CD4-positive, CD25-positive, alpha-beta regulatory T cell (primary cell): ENCODE results near the gene TMEM30A. TPM values are rescaled to one million over a fixed set of nuclear protein-coding genes. Genes with fewer than 3 reads are reported as not detected.
A peak's percentile ranks its signal among the peaks of the same experiment; 100 is the strongest.

Experiments
- ATAC-seq, 2 donors: fragments of 150-1000 bp; cut with Tn5 transposase; one replicate each; pipeline ENCODE4 v1.10.0; 2021; ENCODE audit warnings: low read depth in 2 of 2, moderate number of reproducible peaks in 2 of 2, moderate library complexity in 1 of 2
- DNase-seq, 3 donors: peaks; one replicate each; pipeline versions ENCODE4 v3.0.0 to v3.0.0-alpha.2; 2012 to 2022; ENCODE audit warnings: mixed read lengths in 1 of 3
- H3K27ac ChIP-seq: one replicate; pipeline ENCODE4 v1.7.0; 2013; ENCODE audit warnings: mild to moderate bottlenecking, low read length; ENCODE audit not compliant: insufficient read depth, poor library complexity, severe bottlenecking
- H3K27me3 ChIP-seq: one replicate; pipeline ENCODE4 v1.7.0; 2013; ENCODE audit warnings: low read length; ENCODE audit not compliant: control insufficient read depth, insufficient read depth
- H3K36me3 ChIP-seq: one replicate; pipeline ENCODE4 v1.7.0; 2013; ENCODE audit warnings: mild to moderate bottlenecking, low read length, moderate library complexity; ENCODE audit not compliant: control insufficient read depth, insufficient read depth
- H3K4me1 ChIP-seq: 2 replicates; pipeline ENCODE4 v1.7.0; 2013; ENCODE audit warnings: mild to moderate bottlenecking, low read length; ENCODE audit not compliant: insufficient read depth, control insufficient read depth, poor library complexity, severe bottlenecking
- H3K4me3 ChIP-seq: one replicate; pipeline ENCODE4 v1.7.0; 2013; ENCODE audit warnings: low read depth, mild to moderate bottlenecking, low read length, moderate library complexity
- H3K9me3 ChIP-seq, 2 experiments: 1 replicate in 1 of 2; 2 replicates in 1 of 2; pipeline ENCODE4 v1.7.0; 2013; ENCODE audit warnings: low read length in 2 of 2, mild to moderate bottlenecking in 1 of 2, moderate library complexity in 1 of 2; ENCODE audit not compliant: control insufficient read depth in 2 of 2
- H3K27ac Mint-ChIP-seq, 3 donors: one replicate each; pipeline ENCODE4 v1.8.0; 2020 to 2022; ENCODE audit warnings: mild to moderate bottlenecking in 3 of 3, mixed read lengths in 3 of 3, moderate library complexity in 2 of 3
- H3K27me3 Mint-ChIP-seq: one replicate; pipeline ENCODE4 v1.8.0; 2022; ENCODE audit warnings: mild to moderate bottlenecking, mixed read lengths
- H3K36me3 Mint-ChIP-seq: one replicate; pipeline ENCODE4 v1.8.0; 2020; ENCODE audit warnings: mixed read lengths
- H3K4me1 Mint-ChIP-seq, 4 donors: one replicate each; pipeline ENCODE4 v1.8.0; 2020 to 2022; ENCODE audit warnings: mixed read lengths in 4 of 4, mild to moderate bottlenecking in 1 of 4
- H3K4me3 Mint-ChIP-seq, 4 donors: one replicate each; pipeline ENCODE4 v1.8.0; 2020 to 2022; ENCODE audit warnings: mild to moderate bottlenecking in 4 of 4, mixed read lengths in 4 of 4, moderate library complexity in 3 of 4
- H3K9me3 Mint-ChIP-seq, 7 donors: one replicate each; pipeline ENCODE4 v1.8.0; 2020 to 2022; ENCODE audit warnings: mixed read lengths in 7 of 7, mild to moderate bottlenecking in 3 of 7, moderate library complexity in 2 of 7
- polyA plus RNA-seq, 4 donors: library from polyadenylated mRNA; unstranded; fragments of 300-500 nt; fragmentation: Illumina TruSeq; gene quantifications; one replicate each; pipeline ENCODE4 v1.2.3, GENCODE V29; 2021
- total RNA-seq: library from RNA; stranded (reverse); gene quantifications from one replicate; pipeline ENCODE4 v1.2.3, GENCODE V29; 2022

The TMEM30A gene
- total and polyA plus RNA-seq, 5 donors from 2014 or later, result 32.5 to 45.5 (median 41.2) TPM

DNA sequence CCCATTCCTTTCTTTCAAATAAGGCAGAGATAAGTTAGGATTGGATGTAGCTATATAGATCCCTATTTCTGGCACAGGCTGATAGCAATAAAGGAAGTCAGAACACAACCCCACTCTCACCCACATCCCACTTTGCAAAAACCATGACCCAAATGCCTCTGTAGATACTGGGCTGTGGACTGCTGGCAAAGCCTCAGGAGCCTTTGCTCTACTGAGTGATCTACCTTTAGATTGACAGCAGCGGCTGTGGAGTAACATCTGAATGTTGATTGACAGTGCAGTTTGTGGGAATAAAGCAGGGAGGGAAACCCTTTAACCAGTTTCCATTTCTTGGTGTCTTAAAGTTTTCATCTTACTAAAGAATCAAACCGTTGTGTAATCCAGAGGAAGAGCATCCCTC lies 6.7 kb upstream of the TMEM30A start:
- H3K4me3 Mint-ChIP-seq, result no peak overlapping the region

DNA sequence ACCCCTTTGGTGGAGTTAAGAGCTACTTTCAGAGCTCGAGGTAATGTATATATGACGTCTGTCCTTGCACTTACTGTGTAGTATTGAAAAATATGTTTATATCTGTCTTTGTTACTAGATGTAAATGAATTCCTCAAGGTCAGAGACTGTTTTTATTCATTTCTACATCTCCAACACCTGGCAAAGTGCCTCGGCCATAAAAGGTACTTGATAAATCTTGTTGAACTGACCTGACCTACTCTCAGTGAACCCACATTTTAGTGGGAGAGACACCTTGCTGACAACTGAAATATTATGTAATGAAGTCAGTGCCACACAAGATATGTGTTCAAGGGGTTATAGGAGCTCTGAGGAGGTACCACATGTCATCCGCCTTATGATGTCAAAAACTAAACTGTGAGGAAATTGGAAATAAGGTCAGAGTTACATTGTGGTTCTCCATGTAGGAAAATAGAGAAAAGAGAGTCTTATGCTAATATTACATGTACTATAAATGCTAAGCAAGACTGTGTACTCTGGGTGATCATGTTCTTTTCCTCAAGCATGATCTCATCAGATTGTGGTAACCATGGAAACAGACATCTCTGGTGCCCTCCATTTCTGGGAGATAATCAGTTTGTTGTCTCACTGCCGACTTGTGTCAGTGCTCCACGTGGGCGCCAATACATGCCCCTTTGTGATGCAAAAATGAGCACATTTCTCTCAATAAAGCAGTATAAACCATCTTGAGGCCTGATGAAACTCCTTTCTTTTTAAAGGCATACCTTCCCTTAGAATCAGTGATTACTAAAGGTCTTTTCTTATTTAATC lies 5.7 kb upstream of the TMEM30A start:
- no peaks in the 10 kb centered on the region for H3K36me3 ChIP-seq
- H3K4me1 ChIP-seq, result peaks cover 6% of the 10 kb centered on the region
- Mint-ChIP-seq H3K4me3 (peak overlapping the region in 2 of 4 donors; percentile 9 to 89), H3K27me3 (no peaks in the 10 kb centered on the region), H3K4me1 (peaks cover 6 to 30% (median 19%) of the 10 kb centered on the region in 4 donors), H3K27ac (no peak overlapping the region), H3K36me3 (peaks cover 3% of the 10 kb centered on the region), H3K9me3 (no peaks in the 10 kb centered on the region)
- DNase-seq (no peak), ATAC-seq (no peak)
- H3K27me3 ChIP-seq, result no peaks in the 10 kb centered on the region
- H3K27ac ChIP-seq, result no peak overlapping the region
- no peaks in the 10 kb centered on the region for H3K9me3 ChIP-seq
- no peak overlapping the region for H3K4me3 ChIP-seq

More for the DNA sequence above, 6.7 kb upstream of the TMEM30A start:
- no peaks in the 10 kb centered on the region for H3K36me3 ChIP-seq
- no peak overlapping the region for H3K27ac Mint-ChIP-seq
- H3K4me1 Mint-ChIP-seq, result peaks cover 6 to 28% (median 17%) of the 10 kb centered on the region in 4 donors
- no peaks in the 10 kb centered on the region for H3K27me3 ChIP-seq
- peaks cover 3% of the 10 kb centered on the region for H3K36me3 Mint-ChIP-seq
- no peaks in the 10 kb centered on the region for H3K4me1 ChIP-seq
- no peaks in the 10 kb centered on the region for H3K9me3 ChIP-seq
- no peak for DNase-seq
- H3K9me3 Mint-ChIP-seq, result no peaks in the 10 kb centered on the region
- H3K27me3 Mint-ChIP-seq, result no peaks in the 10 kb centered on the region
- no peak for ATAC-seq
- no peak overlapping the region for H3K4me3 ChIP-seq
- H3K27ac ChIP-seq, result no peak overlapping the region

DNA sequence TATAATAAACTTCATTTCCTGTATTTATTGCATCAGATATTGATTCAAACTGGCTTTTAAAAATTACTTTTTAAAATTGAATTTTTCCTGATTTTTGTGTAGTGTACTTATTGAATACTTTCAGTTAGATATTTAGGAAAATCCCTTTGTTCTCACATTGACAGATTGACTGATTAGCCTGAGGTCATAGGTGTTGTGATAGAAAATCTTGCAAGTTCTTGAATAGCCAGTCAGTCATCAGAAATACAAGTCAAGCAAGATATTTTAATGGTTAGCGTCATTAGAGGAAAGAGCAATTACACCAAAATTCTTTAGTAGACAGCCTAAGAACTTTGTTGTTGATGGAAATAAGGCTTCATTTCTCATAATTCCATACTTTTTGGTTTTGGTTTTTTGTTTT lies 3.4 kb upstream of the TMEM30A start:
- Mint-ChIP-seq H3K36me3 (peaks cover 3% of the 10 kb centered on the region), H3K27ac (peak overlapping the region in 1 of 3 donors; percentile 20), H3K4me1 (peaks cover 6 to 30% (median 19%) of the 10 kb centered on the region in 4 donors), H3K4me3 (no peak overlapping the region), H3K27me3 (no peaks in the 10 kb centered on the region), H3K9me3 (no peaks in the 10 kb centered on the region)
- H3K9me3 ChIP-seq, result no peaks in the 10 kb centered on the region
- no peaks in the 10 kb centered on the region for H3K27me3 ChIP-seq
- peaks cover 18% of the 10 kb centered on the region for H3K4me1 ChIP-seq
- H3K4me3 ChIP-seq, result no peak overlapping the region
- ATAC-seq, result no peak
- no peak overlapping the region for H3K27ac ChIP-seq
- no peak for DNase-seq
- H3K36me3 ChIP-seq, result no peaks in the 10 kb centered on the region

GRCh38 chr6:75287424-75287823 lies 2.8 kb upstream of the TMEM30A start:
- Histone ChIP-seq H3K4me3 (no peak overlapping the region), H3K4me1 (peaks cover 22% of the 10 kb centered on the region), H3K27ac (no peak overlapping the region), H3K9me3 (no peaks in the 10 kb centered on the region), H3K36me3 (no peaks in the 10 kb centered on the region), H3K27me3 (no peaks in the 10 kb centered on the region)
- Mint-ChIP-seq H3K36me3 (peaks cover 3% of the 10 kb centered on the region), H3K27ac (peak overlapping the region in 1 of 3 donors; percentile 20), H3K4me3 (peak overlapping the region in 1 of 4 donors; percentile 71), H3K9me3 (no peaks in the 10 kb centered on the region), H3K4me1 (peaks cover 6 to 35% (median 20%) of the 10 kb centered on the region in 4 donors), H3K27me3 (no peaks in the 10 kb centered on the region)
- ATAC-seq, result no peak
- DNase-seq, result no peak

DNA sequence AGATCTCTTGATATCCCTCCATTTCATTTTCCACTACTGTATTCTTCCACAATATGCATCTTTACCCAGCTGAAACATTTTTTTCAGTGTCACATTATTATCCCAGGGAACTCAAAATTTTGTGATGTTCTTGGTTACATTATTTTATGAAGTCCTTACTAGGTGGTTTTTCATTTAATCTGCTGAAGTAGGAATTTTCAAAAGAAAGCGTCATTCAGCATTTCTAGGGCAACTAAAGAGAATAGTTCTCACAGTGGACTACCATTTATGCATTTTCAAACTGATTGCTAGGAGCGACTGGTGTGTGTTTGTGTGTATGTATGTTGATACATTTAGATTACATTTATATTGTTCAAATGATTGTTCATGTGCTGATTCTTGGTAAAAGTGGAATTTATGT lies 2.4 kb upstream of the TMEM30A start:
- Mint-ChIP-seq H3K9me3 (no peaks in the 10 kb centered on the region), H3K27me3 (no peaks in the 10 kb centered on the region), H3K4me3 (peak overlapping the region in 3 of 4 donors; percentile 49 to 74 (median 71)), H3K4me1 (peaks cover 6 to 38% (median 21%) of the 10 kb centered on the region in 4 donors), H3K36me3 (peaks cover 3% of the 10 kb centered on the region), H3K27ac (peak overlapping the region in 2 of 3 donors; percentile 1)
- H3K27me3 ChIP-seq, result no peaks in the 10 kb centered on the region
- H3K4me3 ChIP-seq, result no peak overlapping the region
- no peaks in the 10 kb centered on the region for H3K36me3 ChIP-seq
- H3K4me1 ChIP-seq, result peaks cover 23% of the 10 kb centered on the region
- no peak overlapping the region for H3K27ac ChIP-seq
- DNase-seq, result no peak
- no peak for ATAC-seq
- H3K9me3 ChIP-seq, result no peaks in the 10 kb centered on the region

DNA sequence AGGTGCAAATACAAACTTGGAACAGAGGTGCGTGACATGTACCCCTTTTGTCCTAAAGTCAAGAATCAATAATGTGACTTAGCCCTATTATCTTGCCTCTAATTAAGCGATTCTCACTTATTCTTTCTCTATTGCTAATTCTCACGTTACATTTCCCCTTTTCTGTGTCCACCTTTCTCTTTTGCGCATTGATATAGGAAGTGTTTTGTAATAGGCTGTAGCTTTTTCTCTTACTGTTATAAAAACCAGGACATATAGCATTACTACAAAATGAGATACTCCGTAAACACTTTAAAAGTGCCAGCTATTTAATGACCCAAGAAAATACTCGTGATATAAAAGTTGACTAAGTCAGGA lies 669 bp upstream of the TMEM30A start:
- H3K4me3 ChIP-seq, result peak overlapping the region; percentile 98
- DNase-seq (no peak), ATAC-seq (no peak)
- Mint-ChIP-seq H3K4me1 (peaks cover 6 to 53% (median 23%) of the 10 kb centered on the region in 4 donors), H3K27ac (no peak overlapping the region), H3K27me3 (no peaks in the 10 kb centered on the region), H3K4me3 (no peak overlapping the region), H3K9me3 (no peaks in the 10 kb centered on the region), H3K36me3 (no peaks in the 10 kb centered on the region)
- peaks cover 33% of the 10 kb centered on the region for H3K4me1 ChIP-seq
- no peaks in the 10 kb centered on the region for H3K36me3 ChIP-seq
- H3K27ac ChIP-seq, result peak overlapping the region; percentile 80
- no peaks in the 10 kb centered on the region for H3K27me3 ChIP-seq
- H3K9me3 ChIP-seq, result no peaks in the 10 kb centered on the region

GRCh38 chr6:75283907-75284631 lies 523 bp downstream of the TMEM30A start:
- Histone ChIP-seq H3K36me3 (no peaks in the 10 kb centered on the region), H3K27ac (peak overlapping the region; percentile 80), H3K9me3 (no peaks in the 10 kb centered on the region), H3K27me3 (no peaks in the 10 kb centered on the region), H3K4me3 (peak overlapping the region; percentile 79), H3K4me1 (peaks cover 45% of the 10 kb centered on the region)
- DNase-seq, result peak; percentile 2 to 39 (median 30)
- Mint-ChIP-seq H3K27me3 (no peaks in the 10 kb centered on the region), H3K4me1 (peaks cover 12 to 60% (median 31%) of the 10 kb centered on the region in 4 donors), H3K36me3 (no peaks in the 10 kb centered on the region), H3K27ac (no peak overlapping the region), H3K4me3 (no peak overlapping the region), H3K9me3 (no peaks in the 10 kb centered on the region)
- ATAC-seq, result peak; percentile 10 to 17
